HG03469 (cell line): ENCODE data around the gene SELENOO.
"Not testable (repeated sequence)": the region's sequence is repeated elsewhere in the genome, so short reads cannot be mapped to it uniquely, and the experiment has no call there.

ENCODE experiments used
- ATAC-seq: cut with Tn5 transposase; IDR thresholded peaks from one replicate; pipeline ENCODE4 v1.9.1; 2021; ENCODE audit warnings: mild to moderate bottlenecking, moderate library complexity, moderate number of reproducible peaks; ENCODE audit not compliant: unreplicated experiment

SELENOO gene, protein sequence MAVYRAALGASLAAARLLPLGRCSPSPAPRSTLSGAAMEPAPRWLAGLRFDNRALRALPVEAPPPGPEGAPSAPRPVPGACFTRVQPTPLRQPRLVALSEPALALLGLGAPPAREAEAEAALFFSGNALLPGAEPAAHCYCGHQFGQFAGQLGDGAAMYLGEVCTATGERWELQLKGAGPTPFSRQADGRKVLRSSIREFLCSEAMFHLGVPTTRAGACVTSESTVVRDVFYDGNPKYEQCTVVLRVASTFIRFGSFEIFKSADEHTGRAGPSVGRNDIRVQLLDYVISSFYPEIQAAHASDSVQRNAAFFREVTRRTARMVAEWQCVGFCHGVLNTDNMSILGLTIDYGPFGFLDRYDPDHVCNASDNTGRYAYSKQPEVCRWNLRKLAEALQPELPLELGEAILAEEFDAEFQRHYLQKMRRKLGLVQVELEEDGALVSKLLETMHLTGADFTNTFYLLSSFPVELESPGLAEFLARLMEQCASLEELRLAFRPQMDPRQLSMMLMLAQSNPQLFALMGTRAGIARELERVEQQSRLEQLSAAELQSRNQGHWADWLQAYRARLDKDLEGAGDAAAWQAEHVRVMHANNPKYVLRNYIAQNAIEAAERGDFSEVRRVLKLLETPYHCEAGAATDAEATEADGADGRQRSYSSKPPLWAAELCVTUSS

DNA sequence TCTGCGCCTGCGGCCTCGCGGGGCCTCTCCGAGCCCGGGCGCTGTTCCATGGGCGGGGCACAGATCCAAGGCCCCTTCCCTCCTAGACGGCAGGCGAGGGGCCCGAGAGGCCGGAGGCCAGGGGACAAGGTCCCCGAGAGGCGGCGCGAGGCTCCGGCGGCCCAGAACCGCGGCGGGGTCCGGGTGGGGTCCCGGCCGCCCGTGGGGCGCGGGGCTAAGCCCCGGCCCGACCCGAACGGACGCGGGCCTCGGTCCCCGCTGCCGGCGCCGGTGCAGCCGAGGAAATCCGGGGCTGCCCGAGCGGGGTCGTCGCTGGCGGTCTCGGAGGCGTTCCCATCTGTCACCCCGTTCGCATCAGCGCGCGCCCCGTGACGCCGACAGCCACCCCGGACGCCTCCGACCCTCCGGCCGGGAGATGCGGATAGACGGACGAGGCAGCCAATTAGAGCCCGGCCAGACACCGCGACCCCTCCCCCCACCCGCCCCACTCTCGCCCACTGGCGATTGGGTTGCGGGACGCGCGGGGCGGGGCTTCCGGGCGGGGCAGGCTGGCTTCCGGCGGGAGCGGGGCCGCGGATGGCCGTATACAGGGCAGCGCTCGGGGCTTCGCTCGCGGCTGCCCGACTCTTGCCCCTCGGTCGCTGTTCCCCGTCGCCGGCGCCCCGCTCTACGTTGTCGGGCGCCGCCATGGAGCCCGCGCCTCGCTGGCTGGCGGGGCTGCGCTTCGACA, at the start of gene SELENOO:
TSS of gene SELENOO (plus strand) at position 551 of the 730 bp plus-strand sequence. CDS start at position 577, 26 bp downstream.
- no peak for ATAC-seq

DNA sequence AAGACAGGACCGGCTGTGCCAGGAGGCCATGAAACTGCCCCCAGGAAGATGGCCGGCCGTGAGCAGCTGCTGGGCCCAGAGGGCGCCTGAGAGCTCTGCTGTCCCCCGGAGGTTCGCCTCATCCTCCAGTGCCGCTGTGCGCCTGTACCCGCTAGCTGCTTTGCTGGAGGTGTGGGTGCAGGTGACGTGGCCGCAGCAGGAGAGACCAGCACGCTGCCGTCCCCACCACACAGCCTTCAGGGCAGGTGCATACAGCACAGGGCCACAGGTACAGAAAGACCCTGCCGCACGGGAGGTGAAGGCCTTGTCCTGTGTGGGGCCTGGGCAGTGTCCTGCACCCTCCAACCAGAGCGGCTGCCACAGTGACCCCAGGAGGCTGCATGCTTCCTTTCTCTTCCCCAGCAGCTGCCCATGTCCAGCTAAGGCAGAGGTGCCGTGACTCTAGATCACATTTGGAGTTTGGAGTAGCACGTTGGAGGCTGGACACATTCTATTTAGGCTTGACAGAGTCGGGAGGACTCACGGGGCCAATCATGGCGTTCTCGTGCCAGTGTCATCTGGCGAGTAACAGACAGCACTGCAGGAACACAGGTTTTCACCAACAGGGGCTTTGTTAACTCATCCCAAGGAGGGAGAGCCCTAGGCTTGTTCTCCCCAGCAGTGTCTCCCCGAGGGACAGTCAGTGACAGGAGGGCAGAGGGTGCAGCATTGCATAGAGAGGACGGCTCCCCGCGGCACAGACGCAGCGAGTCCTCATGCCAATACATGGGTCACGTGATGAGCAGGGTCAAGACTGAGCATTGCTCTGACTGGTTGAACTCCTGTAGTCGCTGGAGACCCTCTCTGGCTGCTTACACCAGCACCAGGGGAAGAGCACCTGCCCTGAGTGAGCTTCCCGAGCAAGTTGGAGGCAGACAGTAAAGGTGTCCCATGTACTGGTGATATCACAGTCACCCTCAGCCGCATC, 49.0 kb upstream of the SELENOO start:
- no peak for ATAC-seq

DNA sequence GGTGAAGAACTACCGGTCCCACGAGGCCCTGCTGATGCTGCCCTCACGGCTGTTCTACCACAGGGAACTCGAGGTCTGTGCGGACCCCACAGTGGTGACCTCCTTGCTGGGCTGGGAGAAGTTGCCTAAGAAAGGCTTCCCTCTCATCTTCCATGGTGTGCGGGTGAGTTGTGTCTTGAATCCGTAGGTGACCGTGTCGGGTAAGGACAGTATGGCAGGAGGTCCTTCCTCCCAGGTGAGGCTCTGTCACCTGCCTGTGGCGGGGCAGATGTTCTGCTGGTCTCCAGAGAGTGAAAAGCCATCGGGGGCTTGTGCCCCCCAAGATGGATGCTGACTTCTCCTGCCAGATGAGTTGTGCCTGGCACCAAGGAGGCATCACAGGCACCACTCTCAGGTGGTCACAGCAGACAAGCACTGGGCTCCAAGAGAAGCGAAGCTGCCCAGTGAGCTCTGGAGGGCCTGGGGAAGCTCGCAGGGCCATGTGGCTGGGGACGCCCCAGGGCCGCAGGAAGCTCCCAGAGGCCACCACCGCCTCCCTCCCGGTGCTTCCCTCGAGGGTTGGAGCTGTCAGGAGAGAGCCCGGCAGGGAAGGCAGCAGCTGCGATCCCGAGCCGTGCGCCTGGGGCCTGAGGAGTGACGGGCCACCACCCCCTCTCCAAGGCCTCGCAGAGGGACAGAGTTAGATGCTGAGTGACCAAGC, 47.6 kb upstream of the SELENOO start:
- ATAC-seq, result no peak

DNA sequence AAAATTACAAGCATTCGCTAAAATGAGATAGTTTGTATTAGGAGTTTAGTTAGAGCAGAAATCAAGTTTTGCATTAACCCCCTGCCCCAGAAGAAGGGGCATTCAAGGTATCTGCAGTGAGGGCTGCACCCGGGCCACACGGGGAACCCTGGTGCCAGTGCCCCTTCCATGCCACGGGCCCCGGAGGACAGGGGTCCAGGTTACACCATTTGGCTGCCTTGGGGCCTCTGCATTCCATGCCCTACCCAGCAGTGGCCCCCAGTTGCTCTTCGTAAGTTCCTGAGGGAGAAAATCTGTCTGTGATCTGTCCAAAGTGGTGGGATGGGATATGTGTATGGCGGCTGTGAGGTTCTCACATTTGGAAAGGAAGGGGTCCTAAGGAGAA, 47.1 kb upstream of the SELENOO start:
- no peak for ATAC-seq

DNA sequence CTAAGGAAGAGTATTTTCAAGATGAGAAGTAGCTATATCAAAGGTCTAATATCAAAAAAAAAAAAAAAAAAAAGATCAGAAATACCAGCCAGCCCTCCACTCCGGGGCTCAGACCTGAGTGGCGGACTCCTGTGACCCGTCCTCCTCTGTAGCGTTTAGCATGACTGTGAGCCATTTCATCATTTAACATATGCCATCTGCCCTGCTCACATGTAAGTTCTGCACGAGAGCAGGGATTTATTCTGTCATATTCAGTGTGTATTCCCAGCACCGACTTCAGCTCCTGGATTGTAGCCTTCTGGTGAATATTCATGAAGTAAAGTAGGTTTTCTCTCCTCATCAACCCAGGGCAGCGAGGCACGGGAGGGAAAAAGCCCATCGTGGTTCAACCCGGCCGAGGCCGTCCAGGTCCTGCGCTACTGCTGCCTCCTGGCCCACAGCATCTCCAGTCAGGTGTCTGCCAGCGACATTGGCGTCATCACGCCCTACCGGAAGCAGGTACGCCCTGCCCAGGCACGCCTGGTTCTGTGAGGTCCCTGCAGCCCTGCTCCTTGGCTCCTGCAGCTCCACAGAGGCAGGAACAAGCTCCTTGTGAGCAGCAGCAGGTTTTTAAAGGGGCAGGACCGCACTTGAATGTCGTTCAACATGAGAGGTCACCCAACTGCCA, 43.0 kb upstream of the SELENOO start:
- ATAC-seq, result no peak

DNA sequence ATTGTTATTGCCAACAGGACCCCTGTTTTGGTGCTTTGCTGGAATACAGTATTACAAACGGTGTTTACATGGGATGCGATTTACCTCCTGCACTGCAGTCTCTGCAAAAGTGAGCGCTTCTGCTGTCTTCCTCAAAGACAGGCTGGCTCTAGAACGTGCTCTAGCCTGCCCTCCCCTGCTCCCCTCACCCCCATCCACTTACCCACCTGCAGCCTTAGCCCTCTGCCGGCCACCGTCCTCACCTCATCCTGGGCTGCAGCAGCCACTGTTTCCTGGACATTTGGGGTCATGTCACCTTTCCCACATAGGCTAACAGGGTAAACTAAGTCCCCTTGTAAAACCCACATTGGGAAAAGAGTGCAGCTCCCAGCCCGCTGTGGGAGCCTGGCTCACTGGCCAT, 39.9 kb upstream of the SELENOO start:
- ATAC-seq, result no peak

DNA sequence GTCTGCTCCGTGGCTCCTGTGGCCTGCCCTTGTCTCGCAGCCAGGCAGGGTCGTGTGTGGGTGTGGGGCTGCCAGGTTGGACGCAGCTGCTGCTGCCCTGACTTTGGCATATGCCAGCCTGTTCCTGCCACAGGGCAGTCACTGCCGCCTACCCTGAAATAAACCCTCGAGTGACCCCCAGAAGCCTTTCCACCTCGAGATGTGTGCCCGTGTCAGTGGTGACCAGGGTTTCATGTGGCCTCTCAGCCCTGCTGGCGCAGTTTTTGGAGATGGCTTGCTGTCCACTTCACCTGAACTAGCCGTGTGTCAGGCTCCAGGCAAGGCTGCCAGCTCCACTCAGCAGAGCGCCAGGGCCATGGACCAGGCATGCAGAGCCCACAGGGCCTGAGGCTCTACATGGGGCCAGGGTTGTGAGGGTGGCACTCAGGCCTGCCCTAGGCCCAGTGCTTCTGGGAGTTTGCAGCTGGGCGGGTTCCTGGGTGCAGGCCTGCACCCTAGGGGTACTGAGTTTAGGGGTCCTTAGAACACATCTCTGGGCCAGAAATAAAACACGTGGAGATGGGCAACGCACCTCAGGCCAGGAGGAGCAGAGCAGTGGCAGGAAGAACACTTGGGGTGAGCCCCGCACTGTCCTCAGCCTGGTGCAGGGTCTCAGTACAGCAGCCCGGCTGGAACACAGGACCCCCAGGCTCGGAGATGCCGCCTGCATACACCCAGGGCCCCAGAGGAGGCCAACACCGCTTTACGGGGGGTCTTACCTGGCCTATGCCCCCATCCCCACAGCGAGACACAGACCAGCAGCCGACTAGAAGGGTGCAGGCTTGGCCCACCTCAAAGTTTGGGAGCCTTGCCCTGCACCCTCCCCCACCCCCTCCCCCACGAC, 39.1 kb upstream of the SELENOO start:
- ATAC-seq, result no peak

DNA sequence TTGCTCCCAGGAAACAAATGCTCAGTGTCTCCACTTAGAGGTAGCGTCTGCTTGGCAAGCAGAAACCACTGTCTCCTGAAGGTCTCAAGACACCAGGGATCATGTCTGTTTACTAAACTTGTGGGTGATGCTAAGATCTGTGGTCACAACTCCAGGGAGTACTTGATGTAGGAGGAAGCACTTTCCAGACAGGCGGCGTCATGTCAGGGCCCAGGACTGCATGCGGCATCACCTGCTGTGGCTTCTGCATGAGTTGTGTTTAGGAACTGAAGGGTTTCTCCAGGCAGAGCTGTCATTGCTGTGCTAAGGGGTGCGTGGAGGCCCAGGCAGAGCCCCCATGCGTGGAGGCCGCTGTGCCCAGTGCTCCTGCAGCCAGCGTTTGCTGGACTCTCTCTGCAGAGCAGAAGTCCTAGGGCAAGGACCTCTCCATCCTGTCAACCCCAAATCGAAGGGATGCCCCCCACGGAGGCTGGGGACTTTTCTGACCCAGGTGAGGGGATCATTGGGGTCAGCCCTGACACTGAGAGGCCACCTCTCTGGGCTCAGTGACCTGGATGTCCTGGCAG, 38.3 kb upstream of the SELENOO start:
- no peak for ATAC-seq

DNA sequence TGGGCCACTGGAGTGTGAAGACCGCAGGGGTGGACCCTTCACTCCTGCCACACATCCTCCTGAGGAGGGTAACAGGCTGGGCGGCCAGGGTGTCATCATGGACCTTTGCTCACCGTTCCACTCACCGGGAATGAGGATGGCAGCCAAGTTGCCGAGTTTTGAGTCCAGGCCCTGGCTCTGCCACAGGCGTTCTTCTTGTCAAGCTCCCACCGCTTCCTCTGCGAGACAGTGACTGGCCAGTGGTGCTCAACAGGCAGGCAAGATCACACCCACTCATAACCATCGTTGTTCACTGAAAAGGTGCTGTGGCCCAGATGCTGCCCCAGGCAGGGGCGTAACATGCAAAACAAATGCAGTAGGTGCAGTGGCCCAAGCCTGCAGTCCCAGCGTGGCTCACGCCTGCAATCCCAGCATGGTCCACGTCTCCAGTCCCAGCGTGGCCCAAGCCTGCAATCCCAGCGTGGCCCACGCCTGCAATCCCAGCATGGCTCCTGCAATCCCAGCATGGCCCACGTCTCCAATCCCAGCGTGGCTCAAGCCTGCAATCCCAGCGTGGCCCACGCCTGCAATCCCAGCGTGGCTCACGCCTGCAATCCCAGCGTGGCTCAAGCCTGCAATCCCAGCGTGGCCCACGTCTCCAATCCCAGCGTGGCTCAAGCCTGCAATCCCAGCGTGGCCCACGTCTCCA, 35.2 kb upstream of the SELENOO start:
- no peak for ATAC-seq

DNA sequence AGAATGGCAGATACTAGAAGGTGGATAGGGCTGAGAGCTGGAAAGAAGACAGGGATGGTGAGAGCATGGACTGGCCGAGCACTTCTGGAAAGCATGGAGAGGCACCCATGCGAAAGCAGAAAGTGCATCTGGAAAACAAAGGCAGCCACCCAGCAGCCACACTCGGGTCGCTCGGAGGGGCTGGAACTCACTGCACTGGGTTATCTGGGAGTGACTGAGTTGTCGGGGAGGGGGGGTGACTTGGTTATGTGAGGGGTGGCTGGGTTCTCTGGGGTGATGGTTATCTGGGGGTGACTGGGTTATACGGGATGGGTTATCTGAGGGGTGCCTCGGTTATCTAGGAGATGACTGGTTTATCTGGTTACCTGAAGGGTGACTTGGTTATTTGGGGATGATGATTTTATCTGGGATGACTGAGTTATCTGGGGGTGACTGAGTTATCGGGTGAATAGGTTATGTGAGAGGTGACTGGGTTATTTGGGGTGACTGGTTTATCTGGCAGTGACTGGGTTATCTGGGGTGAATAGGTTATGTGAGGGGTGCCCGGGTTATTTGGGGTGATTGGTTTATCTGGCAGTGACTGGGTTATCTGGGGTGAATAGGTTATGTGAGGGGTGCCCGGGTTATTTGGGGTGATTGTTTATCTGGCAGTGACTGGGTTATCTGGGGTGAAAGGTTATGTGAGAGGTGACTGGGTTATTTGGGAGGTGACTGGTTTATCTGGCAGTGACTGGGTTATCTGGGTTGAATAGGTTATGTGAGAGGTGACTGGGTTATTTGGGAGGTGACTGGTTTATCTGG, 32.9 kb upstream of the SELENOO start:
- no peak for ATAC-seq

DNA sequence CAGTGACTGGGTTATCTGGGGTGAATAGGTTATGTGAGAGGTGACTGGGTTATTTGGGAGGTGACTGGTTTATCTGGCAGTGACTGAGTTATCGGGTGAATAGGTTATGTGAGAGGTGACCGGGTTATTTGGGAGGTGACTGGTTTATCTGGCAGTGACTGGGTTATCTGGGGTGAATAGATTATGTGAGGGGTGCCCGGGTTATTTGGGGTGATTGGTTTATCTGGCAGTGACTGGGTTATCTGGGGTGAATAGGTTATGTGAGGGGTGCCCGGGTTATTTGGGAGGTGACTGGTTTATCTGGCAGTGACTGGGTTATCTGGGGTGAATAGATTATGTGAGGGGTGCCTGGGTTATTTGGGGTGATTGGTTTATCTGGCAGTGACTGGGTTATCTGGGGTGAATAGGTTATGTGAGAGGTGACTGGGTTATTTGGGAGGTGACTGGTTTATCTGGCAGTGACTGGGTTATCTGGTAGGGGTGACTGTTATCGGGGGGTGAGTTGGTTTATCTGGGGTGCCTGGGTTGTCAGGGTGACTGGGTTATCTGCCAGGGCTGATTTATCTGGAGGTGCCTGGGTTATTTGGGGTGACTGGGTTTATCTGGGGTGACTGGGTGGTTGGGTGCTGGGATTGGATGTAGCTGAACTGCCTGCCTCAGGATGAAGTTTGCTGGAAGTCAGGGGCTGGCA, 32.2 kb upstream of the SELENOO start:
- not testable (repeated sequence) for ATAC-seq

DNA sequence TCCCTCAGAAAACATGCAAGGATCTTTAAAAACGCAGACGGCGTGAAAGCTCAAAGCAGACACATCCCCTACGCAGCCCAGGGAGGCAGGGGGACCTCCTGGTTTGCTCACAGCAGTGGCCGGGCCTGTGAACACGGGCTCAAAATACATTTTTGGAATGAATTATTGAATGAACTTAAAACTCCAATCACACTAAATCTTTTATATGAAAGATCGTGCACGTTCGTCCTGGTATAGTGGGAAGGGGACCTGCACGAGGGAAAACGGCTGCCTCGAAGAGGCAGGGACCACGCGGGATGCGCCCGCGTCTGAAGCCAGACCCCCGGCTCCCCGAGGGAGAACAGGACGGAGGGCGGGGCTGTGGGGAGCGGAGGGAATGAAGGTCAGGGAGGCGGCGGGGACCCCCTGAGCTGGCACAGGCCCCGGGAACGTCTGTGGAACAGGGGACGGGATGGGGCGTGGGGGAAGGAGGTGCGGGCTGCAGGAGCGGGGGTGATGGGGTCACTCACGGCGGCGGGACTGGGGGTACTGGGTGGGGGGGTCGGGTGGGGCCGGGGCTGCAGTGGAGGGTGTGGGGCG, 31.5 kb upstream of the SELENOO start:
- ATAC-seq, result no peak

DNA sequence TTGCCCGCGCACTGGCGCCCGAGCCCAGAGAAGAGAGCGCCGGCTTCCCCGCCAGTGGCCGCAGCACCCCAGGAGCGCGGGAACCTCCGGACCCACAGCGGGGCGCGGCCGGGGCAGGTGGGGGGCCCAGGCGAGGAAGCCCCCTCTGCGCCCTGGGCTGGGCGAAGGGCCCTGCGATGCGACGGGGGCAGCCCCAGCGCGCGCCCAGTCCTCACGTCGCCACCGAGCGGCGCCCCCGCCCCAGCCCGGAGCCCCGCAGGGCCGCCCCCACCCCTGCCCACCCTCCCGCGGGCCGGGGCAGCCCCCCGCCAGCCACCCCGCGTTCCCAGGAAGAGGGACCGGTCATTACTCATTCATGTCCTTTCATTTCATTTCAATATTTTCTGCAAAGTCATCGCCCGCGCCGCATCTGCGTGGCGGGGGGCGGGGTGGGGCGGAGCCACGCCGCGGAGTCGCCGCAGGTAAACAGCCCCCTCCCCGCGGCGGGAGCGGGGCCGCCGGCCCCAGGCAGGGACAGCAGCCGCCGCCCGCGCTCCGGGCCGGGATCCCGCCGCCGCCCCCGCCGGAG, 31.0 kb upstream of the SELENOO start:
- no peak for ATAC-seq

DNA sequence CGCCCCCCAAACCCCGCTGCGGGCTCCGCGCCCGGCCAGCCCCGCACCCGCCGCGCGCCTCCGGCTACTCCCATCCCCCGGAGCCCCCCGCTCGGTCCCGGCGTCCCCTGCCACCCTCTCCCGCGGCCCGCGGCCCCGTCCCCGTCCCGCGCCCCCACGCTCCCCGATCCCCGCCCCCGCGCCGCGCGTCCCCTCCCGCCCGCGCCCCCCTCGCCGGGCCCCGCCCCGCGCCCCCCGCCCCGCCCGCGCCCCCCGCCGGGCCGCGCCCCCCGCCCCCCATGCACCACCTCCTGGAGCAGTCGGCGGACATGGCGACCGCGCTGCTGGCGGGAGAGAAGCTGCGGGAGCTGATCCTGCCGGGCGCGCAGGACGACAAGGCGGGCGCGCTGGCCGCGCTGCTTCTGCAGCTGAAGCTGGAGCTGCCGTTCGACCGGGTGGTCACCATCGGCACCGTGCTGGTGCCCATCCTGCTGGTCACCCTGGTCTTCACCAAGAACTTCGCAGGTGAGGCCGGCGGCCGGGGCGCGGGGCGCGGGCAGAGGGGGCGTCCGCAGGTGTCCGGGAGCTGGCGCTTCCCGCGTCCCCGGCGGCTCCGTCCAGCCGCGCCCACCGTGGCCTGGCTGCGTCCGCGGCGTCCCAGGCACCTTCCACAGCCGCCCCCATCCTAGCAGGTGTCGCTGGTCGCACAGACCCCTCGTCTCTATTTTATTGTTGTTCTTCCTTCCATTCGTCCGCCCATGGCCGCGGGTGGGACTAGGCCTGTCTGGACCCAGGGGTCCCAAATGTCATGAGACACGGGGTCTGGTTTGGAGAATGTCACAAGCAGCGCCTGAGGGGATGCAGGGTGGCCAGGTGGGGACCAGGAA, 30.1 kb upstream of the SELENOO start, which contains the start of gene PANX2:
TSS of gene PANX2 (plus strand) at position 279 of the 866 bp plus-strand sequence. CDS start at position 279, 0 bp downstream.
- no peak for ATAC-seq
